ENCODE data around the gene PHAF1. TPM values are rescaled to one million over a fixed set of nuclear protein-coding genes. Genes with fewer than 3 reads are reported as not detected.
A peak's percentile ranks its signal among the peaks of the same experiment; 100 is the strongest.

The PHAF1 gene
- total and polyA plus RNA-seq, 12 donors: 7.1 to 12.7 (median 11.5) TPM

GRCh38 chr16:67151431-67152097 is 41.8 kb downstream of the PHAF1 start:
- ATAC-seq (no peak), DNase-seq (no peak)
- peak overlapping the region in 7 of 10 donors; percentile 76 to 90 (median 86) for H3K27ac ChIP-seq
- H3K4me3 ChIP-seq: peak overlapping the region in 7 of 10 donors; percentile 60 to 84 (median 67)
- H3K27me3 ChIP-seq: peaks cover 0 to 30% (median 0%) of the 10 kb centered on the region in 7 donors
- no peak for TF ChIP-seq CTCF (IDR thresholded peaks at IDR 0.05)
- WGBS, 2 donors: 51 to 53% methylated on average over 8 of the region's 8 CpGs
- peaks cover 0 to 31% (median 13%) of the 10 kb centered on the region in 9 donors for H3K36me3 ChIP-seq
- intact Hi-C loops (cut with DNase I): loop anchor here in 5 of 10 donors (2.0 to 10.0 kb wide), 5 partner anchors 33 to 174 kb away; no protein-coding TSS in a partner anchor
- peaks cover 4 to 34% (median 25%) of the 10 kb centered on the region in 9 donors for H3K4me1 ChIP-seq
- H3K9me3 ChIP-seq: no peaks in the 10 kb centered on the region

- peaks cover 0 to 23% (median 0%) of the 10 kb centered on the region in 7 donors for H3K27me3 ChIP-seq
- H3K27ac ChIP-seq: no peak overlapping the region
- WGBS, 2 donors: 24 to 37% methylated on average over 61 of the region's 61 CpGs
- ATAC-seq (no peak), DNase-seq (no peak)
- no peak for TF ChIP-seq CTCF (IDR thresholded peaks at IDR 0.05)
- H3K4me1 ChIP-seq: peaks cover 10 to 45% (median 35%) of the 10 kb centered on the region in 9 donors
- peaks cover 0 to 7% (median 0%) of the 10 kb centered on the region in 9 donors for H3K36me3 ChIP-seq
- no peaks in the 10 kb centered on the region for H3K9me3 ChIP-seq
- H3K4me3 ChIP-seq: peak overlapping the region in 7 of 10 donors; percentile 14 to 35 (median 31)
- intact Hi-C loops (cut with DNase I): loop anchor here (1.0 to 10.0 kb wide), 10 partner anchors 31 to 178 kb away; no protein-coding TSS in a partner anchor
Observed at GRCh38 chr16:67154578-67155294, 45.0 kb downstream of the PHAF1 start.

- ATAC-seq (peak; percentile 46 to 67 (median 54)), DNase-seq (peak; percentile 66 to 81)
- Histone ChIP-seq H3K27me3 (peaks cover 0 to 15% (median 0%) of the 10 kb centered on the region in 7 donors), H3K4me1 (peaks cover 8 to 44% (median 35%) of the 10 kb centered on the region in 9 donors), H3K27ac (no peak overlapping the region), H3K4me3 (peak overlapping the region in 7 of 10 donors; percentile 14 to 35 (median 31)), H3K9me3 (no peaks in the 10 kb centered on the region), H3K36me3 (peaks cover 0 to 7% (median 0%) of the 10 kb centered on the region in 9 donors)
- 11 to 13% methylated on average over 67 to 74 of the region's 74 CpGs for WGBS, 2 donors
- intact Hi-C loops (cut with DNase I): loop anchor here in 9 of 10 donors (1.0 to 10.0 kb wide), 8 partner anchors 30 to 179 kb away; no protein-coding TSS in a partner anchor
- peak; percentile 92 to 99 (median 97) for TF ChIP-seq CTCF (IDR thresholded peaks at IDR 0.05)
Observed at GRCh38 chr16:67155295-67156142, 45.8 kb downstream of the PHAF1 start.
